IMR-90 (cell line): Measurements from ENCODE around the gene SUV39H2. TPM values are rescaled to one million over a fixed set of nuclear protein-coding genes. Genes with fewer than 3 reads are reported as not detected.

Experiments used
- ATAC-seq: fragments of 200-7000 bp; cut with Tn5 transposase; 2 replicates; pipeline ENCODE4 v1.9.1; 2020; ENCODE audit warnings: low read depth, mild to moderate bottlenecking, moderate library complexity
- BruUV-seq: library from RNA; stranded (reverse); fragments of 400-500 nt; replicated peaks from 2 replicates; lab custom pipeline; 2021; lab: Mats Ljungman, UMichigan
- CTCF ChIA-PET: fragments of 300-600 bp; formaldehyde crosslinking; extraction: SDS; loops from one replicate; lab custom pipeline; 2021; ENCODE audit warnings: antibody characterized with exemption; lab: Yijun Ruan, JAX
- POLR2A ChIA-PET: fragments of 300-600 bp; sonication (Branson Sonifier 250); formaldehyde crosslinking; loops from one replicate; lab custom pipeline; 2022; ENCODE audit warnings: antibody characterized with exemption; ENCODE audit not compliant: unreplicated experiment; lab: Charles Lee
- DNase-seq: peaks from one replicate; pipeline ENCODE4 v3.0.0; 2013
- H2AFZ ChIP-seq: replicated peaks from 2 replicates; pipeline ENCODE3; 2013; ENCODE audit warnings: low read length, mild to moderate bottlenecking; ENCODE audit not compliant: poor library complexity
- H2AK5ac ChIP-seq: 2 replicates; pipeline ENCODE4 v1.6.1; 2013; ENCODE audit warnings: low read depth, low read length, inconsistent platforms
- H2AK9ac ChIP-seq: replicated peaks from 2 replicates; pipeline ENCODE3; 2013; ENCODE audit warnings: mild to moderate bottlenecking, low read depth, low read length, moderate library complexity; ENCODE audit not compliant: poor library complexity
- H2BK120ac ChIP-seq: 2 replicates; pipeline ENCODE4 v1.6.1; 2013; ENCODE audit warnings: low read depth, low read length, inconsistent platforms
- H2BK15ac ChIP-seq: 3 replicates; pipeline ENCODE4 v1.6.1; 2013; ENCODE audit warnings: low read depth, low read length, inconsistent platforms
- H2BK20ac ChIP-seq: 2 replicates; pipeline ENCODE4 v1.6.1; 2013; ENCODE audit warnings: low read depth, mild to moderate bottlenecking, inconsistent platforms, low read length, moderate library complexity
- H2BK5ac ChIP-seq: 2 replicates; pipeline ENCODE4 v1.6.1; 2013; ENCODE audit warnings: mild to moderate bottlenecking, low read depth, low read length, inconsistent platforms; ENCODE audit not compliant: poor library complexity, severe bottlenecking
- H3K14ac ChIP-seq: replicated peaks from 2 replicates; pipeline ENCODE4 v1.6.1; 2013; ENCODE audit warnings: low read depth, low read length, inconsistent platforms
- H3K18ac ChIP-seq: 2 replicates; pipeline ENCODE4 v1.6.1; 2013; ENCODE audit warnings: low read depth, low read length, control low read depth
- H3K23ac ChIP-seq: 2 replicates; pipeline ENCODE4 v1.6.1; 2013; ENCODE audit warnings: low read depth, low read length, inconsistent platforms
- H3K27ac ChIP-seq: 2 replicates; pipeline ENCODE4 v1.5.1; 2013; ENCODE audit warnings: mild to moderate bottlenecking, control low read depth, low read length; ENCODE audit not compliant: insufficient read depth
- H3K27me3 ChIP-seq: 2 replicates; pipeline ENCODE4 v1.6.1; 2013; ENCODE audit warnings: low read length; ENCODE audit not compliant: control insufficient read depth, insufficient read depth
- H3K36me3 ChIP-seq: 2 replicates; pipeline ENCODE4 v1.6.1; 2013; ENCODE audit warnings: low read length, mixed read lengths; ENCODE audit not compliant: control insufficient read depth, insufficient read depth
- H3K4ac ChIP-seq: 2 replicates; pipeline ENCODE4 v1.6.1; 2013; ENCODE audit warnings: low read depth, low read length, inconsistent platforms
- H3K4me1 ChIP-seq: 2 replicates; pipeline ENCODE4 v1.6.1; 2013; ENCODE audit warnings: low read length, mixed read lengths; ENCODE audit not compliant: control insufficient read depth, insufficient read depth
- H3K4me2 ChIP-seq: 2 replicates; pipeline ENCODE4 v1.6.1; 2013; ENCODE audit warnings: low read depth, mild to moderate bottlenecking, control low read depth, low read length, moderate library complexity
- H3K4me3 ChIP-seq: 2 replicates; pipeline ENCODE4 v1.5.1; 2013; ENCODE audit warnings: low read depth, mild to moderate bottlenecking, control low read depth, low read length, moderate library complexity; ENCODE audit not compliant: insufficient read depth
- H3K56ac ChIP-seq: 2 replicates; pipeline ENCODE4 v1.6.1; 2013; ENCODE audit warnings: low read length, inconsistent platforms; ENCODE audit not compliant: insufficient read depth; ENCODE audit errors: extremely low read depth
- H3K79me1 ChIP-seq, 2 experiments: 2 replicates each; pipeline ENCODE4 v1.6.1; 2013; ENCODE audit warnings: low read length in 2 of 2, inconsistent platforms in 1 of 2, low read depth in 1 of 2
- H3K9ac ChIP-seq: 2 replicates; pipeline ENCODE4 v1.6.1; 2013; ENCODE audit warnings: low read depth, low read length, control low read depth
- H3K9me1 ChIP-seq: 2 replicates; pipeline ENCODE4 v1.6.1; 2013; ENCODE audit warnings: low read length, inconsistent platforms; ENCODE audit not compliant: insufficient read depth
- H3K9me3 ChIP-seq: 2 replicates; pipeline ENCODE4 v1.6.1; 2013; ENCODE audit warnings: low read length; ENCODE audit not compliant: control insufficient read depth, insufficient read depth
- H4K20me1 ChIP-seq: 2 replicates; pipeline ENCODE4 v1.6.1; 2013; ENCODE audit warnings: low read length, inconsistent platforms; ENCODE audit not compliant: insufficient read depth
- H4K5ac ChIP-seq: 2 replicates; pipeline ENCODE4 v1.6.1; 2013; ENCODE audit warnings: mild to moderate bottlenecking, low read depth, low read length, control low read depth
- H4K8ac ChIP-seq, 2 experiments: 2 replicates each; pipeline ENCODE4 v1.6.1; 2013; ENCODE audit warnings: low read depth in 2 of 2, low read length in 2 of 2, control low read depth in 1 of 2, inconsistent platforms in 1 of 2
- H4K91ac ChIP-seq: 2 replicates; pipeline ENCODE4 v1.6.1; 2013; ENCODE audit warnings: low read depth, low read length, inconsistent platforms; ENCODE audit not compliant: insufficient read depth
- BHLHE40 ChIP-seq: fragments of 150-350 bp; IDR thresholded peaks from 2 replicates; pipeline ENCODE4 v1.6.1; 2016; ENCODE audit warnings: mild to moderate bottlenecking, low read depth, low read length
- CEBPB ChIP-seq: IDR thresholded peaks from 2 replicates; pipeline ENCODE4 v1.6.1; 2012; ENCODE audit warnings: low read depth, low read length, improper control_type of control experiment
- CHD1 ChIP-seq: IDR thresholded peaks from 2 replicates; pipeline ENCODE4 v1.6.1; 2012; ENCODE audit warnings: low read depth, low read length, improper control_type of control experiment
- ELK1 ChIP-seq: fragments of 150-350 bp; IDR thresholded peaks from 2 replicates; pipeline ENCODE4 v1.6.1; 2016; ENCODE audit warnings: low read depth, mild to moderate bottlenecking, low read length, moderate library complexity, borderline replicate concordance
- FOS ChIP-seq: fragments of 150-350 bp; IDR thresholded peaks from 2 replicates; pipeline ENCODE4 v1.6.1; 2016; ENCODE audit warnings: low read depth, low read length
- MAFK ChIP-seq: IDR thresholded peaks from 2 replicates; pipeline ENCODE4 v1.6.1; 2012; ENCODE audit warnings: low read depth, low read length, improper control_type of control experiment
- MAZ ChIP-seq: IDR thresholded peaks from 2 replicates; pipeline ENCODE4 v1.6.1; 2012; ENCODE audit warnings: low read depth, mild to moderate bottlenecking, low read length, improper control_type of control experiment, moderate library complexity, borderline replicate concordance
- MXI1 ChIP-seq: IDR thresholded peaks from 2 replicates; pipeline ENCODE4 v1.6.1; 2012; ENCODE audit warnings: low read depth, mild to moderate bottlenecking, low read length, moderate library complexity, borderline replicate concordance
- NFE2L2 ChIP-seq: fragments of 150-350 bp; IDR thresholded peaks from 2 replicates; pipeline ENCODE4 v1.6.1; 2016; ENCODE audit warnings: low read depth, mild to moderate bottlenecking, low read length
- POLR2A ChIP-seq: IDR thresholded peaks from 2 replicates; pipeline ENCODE4 v1.6.1; 2012; ENCODE audit warnings: mild to moderate bottlenecking, low read depth, low read length
- RAD21 ChIP-seq: IDR thresholded peaks from 2 replicates; pipeline ENCODE4 v1.6.1; 2012; ENCODE audit warnings: low read length, improper control_type of control experiment
- RCOR1 ChIP-seq: IDR thresholded peaks from 2 replicates; pipeline ENCODE4 v1.6.1; 2012; ENCODE audit warnings: mild to moderate bottlenecking, low read length, improper control_type of control experiment; ENCODE audit not compliant: insufficient replicate concordance
- RFX5 ChIP-seq: IDR thresholded peaks from 2 replicates; pipeline ENCODE4 v1.8.0; 2012; ENCODE audit warnings: low read depth, mild to moderate bottlenecking, low read length, moderate library complexity
- SMC3 ChIP-seq: fragments of 150-350 bp; IDR thresholded peaks from 2 replicates; pipeline ENCODE4 v1.6.1; 2016; ENCODE audit warnings: low read depth, mild to moderate bottlenecking, antibody characterized with exemption, low read length, moderate library complexity
- WGBS, 2 experiments: methylation state at CpG; one replicate each; pipeline versions ENCODE4 v1.1.5 to v1.1.7; 2013; ENCODE audit warnings: missing lambda C conversion rate in 2 of 2; ENCODE audit not compliant: insufficient read length in 1 of 2; ENCODE audit errors: extremely low coverage in 2 of 2; 5-methylcytosine and 5-hydroxymethylcytosine counted together
- dilution Hi-C: fragments of 300-500 bp; cut with HindIII; formaldehyde crosslinking; loops from one replicate; pipeline ENCODE4 v1.14.3; 2018; ENCODE audit warnings: low sequenced_read_pairs; ENCODE audit not compliant: unreplicated experiment
- in situ Hi-C: fragments of 300-500 bp; cut with MboI; formaldehyde crosslinking; loops from 3 replicates; pipeline ENCODE4 v1.14.3; 2019; ENCODE audit warnings: low sequenced_read_pairs, inconsistent platforms, mixed read lengths
- intact Hi-C: fragments of 100-400 bp; cut with micrococcal nuclease; formaldehyde crosslinking; loops from 2 replicates; pipeline ENCODE4 v1.10.0; 2022
- polyA plus RNA-seq, 3 experiments: library from polyadenylated mRNA; depleted of rRNA; stranded (reverse); fragments of >200 nt; gene quantifications; 2 replicates each; pipeline ENCODE4 v1.2.3, GENCODE V29; 2012; ENCODE audit warnings: low replicate concordance in 1 of 3
- total RNA-seq: library from RNA; depleted of rRNA; stranded (reverse); fragments of >200 nt; gene quantifications from 2 replicates; pipeline ENCODE4 v1.2.3, GENCODE V29; 2012
- TF ChIP-seq, protein P1 (sequence below): conservative IDR thresholded peaks from 2 replicates; pipeline ENCODE4 v1.5.1; 2012; ENCODE audit warnings: mild to moderate bottlenecking, low read depth, low read length, improper control_type of control experiment
- TF ChIP-seq, protein P2 (sequence below): fragments of 150-350 bp; IDR thresholded peaks from 2 replicates; pipeline ENCODE4 v1.6.1; 2017; ENCODE audit warnings: mild to moderate bottlenecking, antibody characterized with exemption, low read length, low read depth

SUV39H2 gene
- total and polyA plus RNA-seq, 2 of the 4 experiments (the other 2 are of a cell fraction): 5.3 to 14.5 TPM

DNA sequence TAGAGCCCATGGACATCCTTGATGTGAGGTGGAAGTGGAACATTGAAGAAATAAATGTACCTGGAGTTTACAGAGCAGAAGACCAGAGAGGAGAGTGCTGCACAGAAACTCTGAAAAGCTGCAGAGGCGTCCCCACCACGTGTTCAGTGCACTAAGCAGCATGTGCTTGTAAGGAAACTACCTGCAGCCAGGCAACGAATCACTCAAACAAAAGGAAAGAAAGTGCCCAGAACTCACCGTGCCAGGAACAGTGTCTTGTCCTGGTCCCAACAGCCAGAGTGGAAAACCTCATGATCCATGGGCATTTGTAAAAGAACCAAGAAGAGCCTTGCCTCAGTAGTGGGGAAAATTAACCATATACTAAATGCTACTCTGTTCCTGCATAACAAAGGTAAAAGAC lies 32.3 kb downstream of the SUV39H2 start:
- no TSS peak for BruUV-seq
- ChIA-PET CTCF (no interaction called here), POLR2A (no interaction called here)
- Histone ChIP-seq H3K9ac (no peak overlapping the region), H2BK15ac (no peak overlapping the region), H3K4me1 (no peaks in the 10 kb centered on the region), H2AK9ac (no peak overlapping the region), H3K4me2 (no peak overlapping the region), H4K20me1 (no peaks in the 10 kb centered on the region), H3K27ac (no peak overlapping the region), H3K36me3 (peaks cover 30% of the 10 kb centered on the region), H4K5ac (no peak overlapping the region), H4K91ac (no peak overlapping the region), H2BK120ac (no peak overlapping the region), H3K4me3 (no peak overlapping the region), H2AK5ac (no peak overlapping the region), H3K79me1 (peaks cover 4 to 5% of the 10 kb centered on the region in 2 experiments; a peak in 3 of 4 replicates), H3K27me3 (no peaks in the 10 kb centered on the region), H3K18ac (no peak overlapping the region), H2BK20ac (no peak overlapping the region), H3K9me1 (0 out of 2 replicates have a peak, but pooled peaks cover 3% of the 10 kb centered on the region), H3K14ac (no peak overlapping the region), H3K23ac (no peak overlapping the region), H2AFZ (no peak overlapping the region), H4K8ac (no peak overlapping the region), H2BK5ac (no peak overlapping the region), H3K56ac (no peak overlapping the region), H3K9me3 (0 out of 2 replicates have a peak, but pooled peaks cover 2% of the 10 kb centered on the region), H3K4ac (no peak overlapping the region)
- 93% methylated on average over 3 of the region's 4 CpGs; no CpG with 5 or more reads in 1 of the 2 experiments for WGBS, 2 experiments
- ATAC-seq: no peak
- dilution Hi-C loops: no loop called here
- intact Hi-C loops: no loop called here
- in situ Hi-C loops: no loop called here
- no peak for DNase-seq
- TF ChIP-seq MAFK (no peak), CEBPB (no peak), FOS (no peak), RFX5 (no peak), MAZ (no peak), CHD1 (no peak), POLR2A (no peak), SMC3 (no peak), NFE2L2 (no peak), RAD21 (no peak), ELK1 (no peak), BHLHE40 (no peak), RCOR1 (no peak), MXI1 (no peak)
- TF ChIP-seq, protein P1, sequence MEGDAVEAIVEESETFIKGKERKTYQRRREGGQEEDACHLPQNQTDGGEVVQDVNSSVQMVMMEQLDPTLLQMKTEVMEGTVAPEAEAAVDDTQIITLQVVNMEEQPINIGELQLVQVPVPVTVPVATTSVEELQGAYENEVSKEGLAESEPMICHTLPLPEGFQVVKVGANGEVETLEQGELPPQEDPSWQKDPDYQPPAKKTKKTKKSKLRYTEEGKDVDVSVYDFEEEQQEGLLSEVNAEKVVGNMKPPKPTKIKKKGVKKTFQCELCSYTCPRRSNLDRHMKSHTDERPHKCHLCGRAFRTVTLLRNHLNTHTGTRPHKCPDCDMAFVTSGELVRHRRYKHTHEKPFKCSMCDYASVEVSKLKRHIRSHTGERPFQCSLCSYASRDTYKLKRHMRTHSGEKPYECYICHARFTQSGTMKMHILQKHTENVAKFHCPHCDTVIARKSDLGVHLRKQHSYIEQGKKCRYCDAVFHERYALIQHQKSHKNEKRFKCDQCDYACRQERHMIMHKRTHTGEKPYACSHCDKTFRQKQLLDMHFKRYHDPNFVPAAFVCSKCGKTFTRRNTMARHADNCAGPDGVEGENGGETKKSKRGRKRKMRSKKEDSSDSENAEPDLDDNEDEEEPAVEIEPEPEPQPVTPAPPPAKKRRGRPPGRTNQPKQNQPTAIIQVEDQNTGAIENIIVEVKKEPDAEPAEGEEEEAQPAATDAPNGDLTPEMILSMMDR: no peak
- TF ChIP-seq, protein P2, sequence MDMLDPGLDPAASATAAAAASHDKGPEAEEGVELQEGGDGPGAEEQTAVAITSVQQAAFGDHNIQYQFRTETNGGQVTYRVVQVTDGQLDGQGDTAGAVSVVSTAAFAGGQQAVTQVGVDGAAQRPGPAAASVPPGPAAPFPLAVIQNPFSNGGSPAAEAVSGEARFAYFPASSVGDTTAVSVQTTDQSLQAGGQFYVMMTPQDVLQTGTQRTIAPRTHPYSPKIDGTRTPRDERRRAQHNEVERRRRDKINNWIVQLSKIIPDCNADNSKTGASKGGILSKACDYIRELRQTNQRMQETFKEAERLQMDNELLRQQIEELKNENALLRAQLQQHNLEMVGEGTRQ: no peak
